H1 (cell line): Measurements from ENCODE around the gene PITPNC1. TPM values are rescaled to one million over a fixed set of nuclear protein-coding genes. Genes with fewer than 3 reads are reported as not detected.

ENCODE experiments used
- CTCF ChIA-PET: fragments of 300-600 bp; sonication (Branson Sonifier 250); formaldehyde crosslinking; loops from one replicate; lab custom pipeline; 2021; ENCODE audit not compliant: partially characterized antibody; lab: Charles Lee
- POLR2A ChIA-PET: fragments of 300-600 bp; sonication (Branson Sonifier 250); formaldehyde crosslinking; loops from one replicate; lab custom pipeline; 2021; ENCODE audit warnings: inconsistent platforms; ENCODE audit not compliant: partially characterized antibody; lab: Charles Lee
- DNase-seq, 2 experiments: peaks; one replicate each; pipeline versions ENCODE4 v3.0.0 to v3.0.0-alpha.2; 2010 to 2022; ENCODE audit warnings: low spot score in 2 of 2, low read depth in 1 of 2, mixed read lengths in 1 of 2
- FAIRE-seq: peaks from 2 replicates; lab custom pipeline; 2011; peaks lifted over from hg19 to GRCh38; lab: Jason Lieb, UNC
- H2AFZ ChIP-seq: 2 replicates; pipeline ENCODE4 v1.8.1; 2012; ENCODE audit warnings: low read length, inconsistent platforms
- H2AK5ac ChIP-seq: 2 replicates; pipeline ENCODE4 v1.6.1; 2013; ENCODE audit warnings: low read depth, low read length
- H2BK120ac ChIP-seq: replicated peaks from 2 replicates; pipeline ENCODE3; 2013; ENCODE audit warnings: low read depth, low read length, inconsistent platforms
- H2BK12ac ChIP-seq: 2 replicates; pipeline ENCODE4 v1.6.1; 2013; ENCODE audit warnings: low read depth, low read length
- H2BK15ac ChIP-seq: 2 replicates; pipeline ENCODE4 v1.6.1; 2013; ENCODE audit warnings: low read length
- H2BK20ac ChIP-seq: 2 replicates; pipeline ENCODE4 v1.6.1; 2013; ENCODE audit warnings: low read length
- H2BK5ac ChIP-seq: 2 replicates; pipeline ENCODE4 v1.6.1; 2013; ENCODE audit warnings: low read depth, low read length
- H3K14ac ChIP-seq: 2 replicates; pipeline ENCODE4 v1.6.1; 2013; ENCODE audit warnings: inconsistent platforms; ENCODE audit not compliant: insufficient read length
- H3K18ac ChIP-seq: 2 replicates; pipeline ENCODE4 v1.6.1; 2013; ENCODE audit warnings: low read length; ENCODE audit errors: extremely low read depth
- H3K23ac ChIP-seq: 2 replicates; pipeline ENCODE4 v1.6.1; 2013; ENCODE audit warnings: inconsistent platforms; ENCODE audit not compliant: insufficient read length
- H3K23me2 ChIP-seq: 2 replicates; pipeline ENCODE4 v1.6.1; 2013; ENCODE audit warnings: low read depth, low read length
- H3K27ac ChIP-seq: 2 replicates; pipeline ENCODE4 v1.6.1; 2011; ENCODE audit warnings: low read depth, low read length, inconsistent platforms
- H3K27me3 ChIP-seq, 4 experiments: replicated peaks in 1 of 4; 1 replicate in 1 of 4; 2 replicates in 3 of 4; pipeline versions ENCODE4 v1.6.1 to v1.8.1; 2011 to 2013; ENCODE audit warnings: low read length in 3 of 4, mild to moderate bottlenecking in 3 of 4, inconsistent platforms in 2 of 4, mixed read lengths in 2 of 4, moderate library complexity in 1 of 4; ENCODE audit not compliant: control insufficient read depth in 3 of 4, insufficient read depth in 3 of 4; ENCODE audit errors: extremely low read depth in 1 of 4
- H3K36me3 ChIP-seq, 4 experiments: 2 replicates each; pipeline versions ENCODE4 v1.6.1 to v1.8.1; 2011 to 2013; ENCODE audit warnings: mild to moderate bottlenecking in 4 of 4, low read length in 3 of 4, moderate library complexity in 2 of 4, control low read depth in 1 of 4, inconsistent platforms in 1 of 4; ENCODE audit not compliant: insufficient read depth in 4 of 4, control insufficient read depth in 2 of 4
- H3K4ac ChIP-seq: replicated peaks from 2 replicates; pipeline ENCODE3; 2013; ENCODE audit warnings: low read length, low read depth, mixed read lengths, inconsistent platforms; ENCODE audit not compliant: insufficient read length
- H3K4me1 ChIP-seq, 4 experiments: replicated peaks in 1 of 4; 1 replicate in 1 of 4; 2 replicates in 3 of 4; pipeline versions ENCODE4 v1.6.1 to v1.8.1; 2011 to 2013; ENCODE audit warnings: low read length in 3 of 4, inconsistent platforms in 2 of 4, mixed read lengths in 1 of 4; ENCODE audit not compliant: insufficient read depth in 4 of 4, control insufficient read depth in 3 of 4
- H3K4me2 ChIP-seq, 2 experiments: 2 replicates each; pipeline versions ENCODE4 v1.6.1 to v1.8.1; 2011 to 2013; ENCODE audit warnings: low read depth in 2 of 2, low read length in 2 of 2, control low read depth in 1 of 2, inconsistent platforms in 1 of 2, mild to moderate bottlenecking in 1 of 2; ENCODE audit not compliant: insufficient read depth in 1 of 2
- H3K4me3 ChIP-seq, 4 experiments: fragments of 200-600, 300-600 bp in 1 of 4; sonication (generic), shearing (Covaris generic), sonication (Bioruptor Twin) in 1 of 4; 2 replicates each; pipeline versions ENCODE4 v1.5.1 to v1.8.1; 2011 to 2016; ENCODE audit warnings: low read length in 4 of 4, low read depth in 3 of 4, control low read depth in 2 of 4, inconsistent platforms in 2 of 4, mild to moderate bottlenecking in 2 of 4, mixed read lengths in 1 of 4, moderate library complexity in 1 of 4; ENCODE audit not compliant: insufficient read depth in 2 of 4; ENCODE audit errors: extremely low read depth in 1 of 4
- H3K56ac ChIP-seq: replicated peaks from 2 replicates; pipeline ENCODE3; 2013; ENCODE audit warnings: low read depth, mild to moderate bottlenecking, mixed read lengths, low read length, inconsistent platforms; ENCODE audit not compliant: insufficient read length
- H3K79me1 ChIP-seq: 2 replicates; pipeline ENCODE4 v1.6.1; 2013; ENCODE audit warnings: low read depth, low read length, control low read depth
- H3K79me2 ChIP-seq, 2 experiments: 2 replicates each; pipeline versions ENCODE4 v1.6.1 to v1.8.1; 2012 to 2013; ENCODE audit warnings: low read length in 2 of 2, mild to moderate bottlenecking in 2 of 2, inconsistent platforms in 1 of 2; ENCODE audit not compliant: insufficient read depth in 2 of 2, control insufficient read depth in 1 of 2
- H3K9ac ChIP-seq, 4 experiments: replicated peaks in 1 of 4; 1 replicate in 1 of 4; 2 replicates in 3 of 4; pipeline versions ENCODE4 v1.6.1 to v1.8.1; 2011 to 2013; ENCODE audit warnings: low read depth in 3 of 4, low read length in 3 of 4, control low read depth in 2 of 4, mild to moderate bottlenecking in 2 of 4, moderate library complexity in 2 of 4, inconsistent platforms in 1 of 4; ENCODE audit errors: extremely low read depth in 1 of 4
- H3K9me3 ChIP-seq, 2 experiments: 2 replicates each; pipeline versions ENCODE4 v1.6.1 to v1.8.1; 2012 to 2013; ENCODE audit warnings: mild to moderate bottlenecking in 2 of 2, moderate library complexity in 2 of 2, control low read depth in 1 of 2, inconsistent platforms in 1 of 2, low read depth in 1 of 2, low read length in 1 of 2, mixed read lengths in 1 of 2; ENCODE audit not compliant: insufficient read depth in 2 of 2
- H4K20me1 ChIP-seq, 2 experiments: replicated peaks in 1 of 2; 2 replicates each; pipeline versions ENCODE3 to v1.8.1; 2011 to 2013; ENCODE audit warnings: inconsistent platforms in 2 of 2, low read length in 2 of 2, mild to moderate bottlenecking in 1 of 2; ENCODE audit not compliant: insufficient read depth in 2 of 2, control insufficient read depth in 1 of 2
- H4K5ac ChIP-seq: 2 replicates; pipeline ENCODE4 v1.6.1; 2013; ENCODE audit warnings: low read length, low read depth, mixed read lengths, inconsistent platforms; ENCODE audit not compliant: insufficient read length
- H4K8ac ChIP-seq: 2 replicates; pipeline ENCODE4 v1.8.0; 2013; ENCODE audit warnings: mild to moderate bottlenecking, moderate library complexity, low read length, inconsistent platforms; ENCODE audit not compliant: insufficient read depth; ENCODE audit errors: extremely low read depth
- H4K91ac ChIP-seq: replicated peaks from 2 replicates; pipeline ENCODE3; 2013; ENCODE audit warnings: low read length, mixed read lengths, inconsistent platforms; ENCODE audit not compliant: insufficient read length
- ASH2L ChIP-seq: fragments of 200-600, 300-600 bp; sonication (generic); IDR thresholded peaks from one replicate; pipeline ENCODE4 v1.7.1; 2017; ENCODE audit warnings: low read length
- MAX ChIP-seq: IDR thresholded peaks from 2 replicates; pipeline ENCODE4 v1.6.1; 2012; ENCODE audit warnings: inconsistent platforms
- NRF1 ChIP-seq: IDR thresholded peaks from 2 replicates; pipeline ENCODE4 v1.6.1; 2011; ENCODE audit warnings: mild to moderate bottlenecking, low read depth, low read length, improper control_type of control experiment
- POU5F1 ChIP-seq: IDR thresholded peaks from 2 replicates; pipeline ENCODE4 v1.6.1; 2011; ENCODE audit warnings: low read depth, mild to moderate bottlenecking, low read length, moderate library complexity
- RNF2 ChIP-seq: fragments of 200-900, 300-1000 bp; sonication (generic); IDR thresholded peaks from 2 replicates; pipeline ENCODE4 v1.7.1; 2016; ENCODE audit warnings: borderline replicate concordance, low read depth, mild to moderate bottlenecking, antibody characterized with exemption, low read length; ENCODE audit not compliant: poor library complexity, severe bottlenecking; ENCODE audit errors: missing control alignments
- SIRT6 ChIP-seq: IDR thresholded peaks from one replicate; pipeline ENCODE4 v1.7.1; 2012; ENCODE audit warnings: low read length, inconsistent platforms
- SIX5 ChIP-seq: IDR thresholded peaks from 2 replicates; pipeline ENCODE4 v1.6.1; 2011; ENCODE audit warnings: mild to moderate bottlenecking, low read depth, low read length
- WGBS, 2 experiments: shearing (Covaris generic) in 1 of 2; methylation state at CpG; one replicate each; pipeline versions ENCODE4 v1.1.6 to v1.1.7; 2013 to 2015; ENCODE audit warnings: low lambda C conversion rate in 2 of 2, mixed read lengths in 2 of 2, inconsistent platforms in 1 of 2, low coverage in 1 of 2, missing lambda C conversion rate in 1 of 2; ENCODE audit not compliant: insufficient replicate concordance in 2 of 2, insufficient coverage in 1 of 2, insufficient read length in 1 of 2; ENCODE audit errors: extremely low coverage in 1 of 2, missing lambda C conversion rate in 1 of 2; 5-methylcytosine and 5-hydroxymethylcytosine counted together
- polyA plus RNA-seq, 7 experiments: library from polyadenylated mRNA; depleted of rRNA in 3 of 7; stranded (reverse) in 5 of 7; unstranded in 2 of 7; fragments of >200 nt in 5 of 7; fragments of 200-250 nt in 2 of 7; gene quantifications; 1 replicate in 5 of 7; 2 replicates in 1 of 7; 4 replicates in 1 of 7; pipeline versions ENCODE4 v1.2.1 to v1.2.3, GENCODE V29; 2011 to 2013; ENCODE audit warnings: missing spikeins in 2 of 7, mixed read lengths in 2 of 7
- total RNA-seq: library from RNA; stranded (reverse); fragmentation: NEBNext Ultra II Directional; extraction: Animal tissue kit (Norgen Biotek cat#: 25700); gene quantifications from 2 replicates; pipeline ENCODE4 v1.2.1, GENCODE V29; 2021

Gene PITPNC1
- total and polyA plus RNA-seq, 2 of the 8 experiments (the other 6 are each of a cell fraction or from before 2014, with no cell fraction given), result 17.6 to 54.7 TPM

GRCh38 chr17:67489273-67489672, 112.2 kb downstream of the PITPNC1 start:
- Histone ChIP-seq H2BK5ac (no peak overlapping the region), H2BK120ac (no peak overlapping the region), H3K9ac (no peak overlapping the region), H4K5ac (no peak overlapping the region), H3K27me3 (no peaks in the 10 kb centered on the region), H4K20me1 (no peaks in the 10 kb centered on the region), H2BK12ac (no peak overlapping the region), H3K36me3 (no peaks in the 10 kb centered on the region), H4K91ac (no peak overlapping the region), H3K4me1 (peaks cover 7 to 17% (median 11%) of the 10 kb centered on the region in 4 experiments), H3K4me2 (no peak overlapping the region), H2AK5ac (no peak overlapping the region), H3K27ac (no peak overlapping the region), H3K18ac (no peak overlapping the region), H2AFZ (no peak overlapping the region), H3K79me1 (peaks cover 10% of the 10 kb centered on the region), H3K4me3 (no peak overlapping the region), H3K23me2 (no peaks in the 10 kb centered on the region; the same call in 1 of the 2 replicates), H4K8ac (no peak overlapping the region), H3K9me3 (no peaks in the 10 kb centered on the region), H3K23ac (no peak overlapping the region), H3K56ac (no peak overlapping the region), H3K4ac (no peak overlapping the region), H2BK15ac (no peak overlapping the region), H3K14ac (no peak overlapping the region), H3K79me2 (peaks cover 3 to 65% of the 10 kb centered on the region in 2 experiments; a peak in 2 of 4 replicates), H2BK20ac (peak overlapping the region; percentile 16; the same call in 1 of the 2 replicates)
- FAIRE-seq (no peak), DNase-seq (no peak)
- ChIA-PET CTCF (interaction anchor here (1.9 to 2.1 kb wide), 2 partner anchors 14 to 21 kb away, joined by 7 read pairs; no protein-coding TSS in a partner anchor), POLR2A (no interaction called here)
- WGBS, 2 experiments, result 82% methylated on average over 4 of the region's 4 CpGs; no CpG with 5 or more reads in 1 of the 2 experiments
- TF ChIP-seq RNF2 (no peak), MAX (no peak), SIRT6 (no peak), POU5F1 (no peak), SIX5 (no peak), ASH2L (no peak), NRF1 (no peak)
